ENCODE data around the gene DGKA. TPM values are rescaled to one million over a fixed set of nuclear protein-coding genes. Genes with fewer than 3 reads are reported as not detected.
"Not testable (repeated sequence)": the region's sequence is repeated elsewhere in the genome, so short reads cannot be mapped to it uniquely, and the experiment has no call there.

Gene DGKA
- total RNA-seq, 4 donors from 2014 or later = 95.7 to 209 (median 159) TPM

DNA sequence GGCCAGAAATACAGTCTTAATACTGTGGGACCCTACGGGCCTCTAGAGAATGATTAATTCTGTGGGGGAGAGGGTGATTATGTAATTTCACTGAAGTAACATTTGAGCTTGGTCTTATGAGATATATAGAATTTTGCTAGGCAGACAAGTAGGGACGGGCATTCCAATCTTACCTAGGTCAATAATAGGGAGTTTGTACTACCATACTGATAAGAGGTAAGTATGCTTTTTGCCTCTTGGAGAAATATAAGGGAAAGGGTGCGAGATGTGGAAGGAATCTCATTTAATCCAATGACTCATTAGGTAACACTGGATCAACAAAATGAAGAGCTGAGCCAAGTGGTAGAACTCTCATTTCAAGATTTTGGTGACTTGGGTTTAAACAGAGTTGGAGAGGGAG lies 48.1 kb downstream of the DGKA start:
- no peak overlapping the region for H3K27ac ChIP-seq

DNA sequence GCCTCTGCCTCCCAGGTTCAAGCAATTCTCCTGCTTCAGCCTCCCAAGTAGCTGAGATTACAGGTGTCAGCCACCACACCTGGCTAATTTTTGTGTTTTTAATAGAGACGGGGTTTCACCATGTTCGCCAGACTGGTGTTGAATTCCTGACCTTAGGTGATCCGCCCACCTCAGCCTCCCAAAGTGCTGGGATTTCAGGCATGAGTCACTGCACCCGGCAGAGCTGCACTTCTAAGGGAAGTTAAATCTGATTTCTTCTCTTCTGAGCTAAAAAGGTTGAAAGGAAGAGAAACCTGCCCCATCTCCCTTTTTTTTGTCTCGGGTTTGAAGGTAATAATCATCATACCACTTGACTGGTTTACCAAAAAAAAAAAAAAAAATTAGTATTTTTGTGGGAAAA lies 50.9 kb downstream of the DGKA start:
- intact Hi-C loops (cut with DNase I); H3K27me3 ChIP-seq; H3K9me3 ChIP-seq; DNase-seq; H3K27ac ChIP-seq; H3K4me3 ChIP-seq: not testable (repeated sequence)
- Histone ChIP-seq H3K4me1 (peaks cover 0 to 36% (median 25%) of the 10 kb centered on the region in 3 donors), H3K36me3 (peaks cover 11 to 79% (median 21%) of the 10 kb centered on the region in 3 donors)
- WGBS, 2 donors = 43 to 49% methylated on average over 5 of the region's 5 CpGs

More for the DNA sequence above, 48.1 kb downstream of the DGKA start:
- 48 to 73% methylated on average over 3 of the region's 3 CpGs for WGBS, 2 donors
- peaks cover 5 to 64% (median 11%) of the 10 kb centered on the region in 3 donors for H3K36me3 ChIP-seq
- intact Hi-C loops (cut with DNase I) = no loop called here
- TF ChIP-seq, protein P1, sequence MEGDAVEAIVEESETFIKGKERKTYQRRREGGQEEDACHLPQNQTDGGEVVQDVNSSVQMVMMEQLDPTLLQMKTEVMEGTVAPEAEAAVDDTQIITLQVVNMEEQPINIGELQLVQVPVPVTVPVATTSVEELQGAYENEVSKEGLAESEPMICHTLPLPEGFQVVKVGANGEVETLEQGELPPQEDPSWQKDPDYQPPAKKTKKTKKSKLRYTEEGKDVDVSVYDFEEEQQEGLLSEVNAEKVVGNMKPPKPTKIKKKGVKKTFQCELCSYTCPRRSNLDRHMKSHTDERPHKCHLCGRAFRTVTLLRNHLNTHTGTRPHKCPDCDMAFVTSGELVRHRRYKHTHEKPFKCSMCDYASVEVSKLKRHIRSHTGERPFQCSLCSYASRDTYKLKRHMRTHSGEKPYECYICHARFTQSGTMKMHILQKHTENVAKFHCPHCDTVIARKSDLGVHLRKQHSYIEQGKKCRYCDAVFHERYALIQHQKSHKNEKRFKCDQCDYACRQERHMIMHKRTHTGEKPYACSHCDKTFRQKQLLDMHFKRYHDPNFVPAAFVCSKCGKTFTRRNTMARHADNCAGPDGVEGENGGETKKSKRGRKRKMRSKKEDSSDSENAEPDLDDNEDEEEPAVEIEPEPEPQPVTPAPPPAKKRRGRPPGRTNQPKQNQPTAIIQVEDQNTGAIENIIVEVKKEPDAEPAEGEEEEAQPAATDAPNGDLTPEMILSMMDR (IDR thresholded peaks at IDR 0.05) = no peak
- TF ChIP-seq POLR2A (IDR thresholded peaks at IDR 0.05) = no peak
- DNase-seq = no peak
- no peaks in the 10 kb centered on the region for H3K27me3 ChIP-seq
- no peaks in the 10 kb centered on the region for H3K9me3 ChIP-seq
- peaks cover 9 to 60% (median 41%) of the 10 kb centered on the region in 3 donors for H3K4me1 ChIP-seq
- no peak overlapping the region for H3K4me3 ChIP-seq

DNA sequence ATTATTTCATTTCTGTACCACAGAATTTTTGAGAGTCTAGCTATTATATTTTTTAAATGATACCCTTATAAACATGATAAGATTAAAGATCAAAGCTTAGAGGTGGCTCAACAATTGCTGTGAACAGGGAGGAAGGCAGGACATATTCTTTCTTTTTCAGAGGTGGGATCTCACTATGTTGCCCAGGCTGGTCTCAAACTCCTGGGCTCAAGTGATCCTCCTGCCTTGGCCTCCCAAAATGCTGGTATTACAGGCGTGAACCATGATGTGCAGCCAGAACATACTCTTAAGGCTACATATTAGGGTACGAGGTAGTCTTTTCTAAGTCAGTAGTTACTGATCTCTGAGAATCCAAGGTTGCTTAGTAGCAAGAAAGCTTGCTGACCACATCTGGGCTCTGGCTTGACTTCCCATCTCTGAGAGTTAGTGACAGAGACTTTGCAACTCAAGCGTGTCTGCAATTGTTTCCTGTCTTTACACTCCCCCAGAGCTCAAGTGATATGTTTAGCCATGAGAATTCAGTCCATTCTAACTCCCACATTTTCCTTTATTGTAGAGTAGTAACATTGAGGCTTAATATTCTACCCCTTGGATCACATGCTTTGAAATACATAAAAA lies 51.5 kb downstream of the DGKA start:
- Histone ChIP-seq H3K4me1 (peaks cover 0 to 30% (median 20%) of the 10 kb centered on the region in 3 donors), H3K9me3 (no peaks in the 10 kb centered on the region), H3K4me3 (no peak overlapping the region), H3K27me3 (no peaks in the 10 kb centered on the region), H3K27ac (no peak overlapping the region), H3K36me3 (peaks cover 11 to 79% (median 21%) of the 10 kb centered on the region in 3 donors)
- 69 to 71% methylated on average over 3 of the region's 3 CpGs for WGBS, 2 donors
- TF ChIP-seq POLR2A (IDR thresholded peaks at IDR 0.05) = no peak
- TF ChIP-seq, protein P1 (IDR thresholded peaks at IDR 0.05) = no peak
- no peak for DNase-seq
- intact Hi-C loops (cut with DNase I) = no loop called here

DNA sequence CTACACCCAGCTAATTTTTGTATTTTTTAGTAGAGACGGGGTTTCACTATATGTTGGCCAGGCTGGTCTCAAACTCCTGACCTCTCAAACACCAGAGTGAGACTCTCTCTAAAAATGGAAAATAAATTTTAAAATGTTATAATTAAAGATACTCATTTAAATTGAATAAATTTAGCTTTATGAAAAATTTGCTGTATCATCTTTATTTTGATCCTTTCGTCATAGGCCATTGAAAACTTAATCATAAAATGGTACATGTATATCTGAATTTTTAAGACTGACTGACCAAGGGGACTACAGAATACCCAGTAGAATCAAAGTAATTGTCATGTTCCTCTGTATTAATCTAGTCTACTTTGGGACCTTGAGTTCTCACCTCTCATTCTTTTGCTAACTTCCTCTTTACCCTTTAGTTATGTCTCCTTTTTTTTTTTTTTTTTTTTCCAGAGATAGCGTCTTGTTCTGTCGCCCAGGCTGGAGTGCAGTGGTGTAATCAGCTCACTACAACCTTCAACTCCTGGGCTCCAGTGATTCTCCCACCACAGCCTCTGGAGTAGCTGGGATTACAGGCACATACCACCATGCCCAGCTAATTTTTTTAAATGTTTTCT lies 52.4 kb downstream of the DGKA start:
- H3K4me1 ChIP-seq = peaks cover 0 to 21% (median 14%) of the 10 kb centered on the region in 3 donors
- TF ChIP-seq, protein P1 (IDR thresholded peaks at IDR 0.05) = no peak
- no peak for TF ChIP-seq POLR2A (IDR thresholded peaks at IDR 0.05)
- 76 to 90% methylated on average over 4 of the region's 4 CpGs for WGBS, 2 donors
- intact Hi-C loops (cut with DNase I) = no loop called here
- H3K4me3 ChIP-seq = no peak overlapping the region
- no peaks in the 10 kb centered on the region for H3K27me3 ChIP-seq
- H3K9me3 ChIP-seq = no peaks in the 10 kb centered on the region
- H3K36me3 ChIP-seq = peaks cover 11 to 85% (median 21%) of the 10 kb centered on the region in 3 donors
- no peak overlapping the region for H3K27ac ChIP-seq
- DNase-seq = no peak

DNA sequence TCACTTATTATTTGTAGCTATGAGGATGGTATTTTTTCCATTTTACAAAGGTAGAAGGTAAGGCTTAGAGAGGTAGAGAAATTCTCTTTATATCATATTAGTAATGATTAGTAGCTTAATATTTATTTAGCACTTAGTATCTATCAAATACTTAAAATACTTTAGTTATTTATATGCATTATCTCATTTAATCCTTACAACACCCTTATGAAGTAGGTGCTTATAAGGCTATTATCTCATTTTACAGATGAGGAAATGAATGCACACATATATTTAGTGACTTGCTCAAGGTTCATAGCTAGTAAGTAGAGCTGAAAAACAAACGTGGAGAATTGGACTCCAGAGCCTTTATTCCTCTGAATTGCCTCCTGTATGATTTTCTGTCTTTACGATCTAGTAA lies 53.9 kb downstream of the DGKA start:
- H3K9me3 ChIP-seq = no peaks in the 10 kb centered on the region
- no peak overlapping the region for H3K4me3 ChIP-seq
- H3K27ac ChIP-seq = no peak overlapping the region
- H3K36me3 ChIP-seq = peaks cover 16 to 93% (median 30%) of the 10 kb centered on the region in 3 donors
- peaks cover 0 to 7% (median 5%) of the 10 kb centered on the region in 3 donors for H3K4me1 ChIP-seq
- H3K27me3 ChIP-seq = no peaks in the 10 kb centered on the region
- intact Hi-C loops (cut with DNase I) = no loop called here
- no peak for TF ChIP-seq POLR2A (IDR thresholded peaks at IDR 0.05)
- TF ChIP-seq, protein P1 (IDR thresholded peaks at IDR 0.05) = no peak
- 59 to 75% methylated on average over 2 of the region's 2 CpGs for WGBS, 2 donors
- no peak for DNase-seq
